Esophagus muscularis mucosa (tissue), 4 donors: ENCODE data around the gene TIPRL.

Experiments used
- EP300 ChIP-seq: sonication (generic); formaldehyde crosslinking; IDR thresholded peaks from one replicate; pipeline ENCODE4 v1.6.1; 2017; ENCODE audit warnings: antibody characterized with exemption
- POLR2A ChIP-seq: fragments of 450-650 bp; IDR thresholded peaks from one replicate; pipeline ENCODE4 v1.6.1; 2017; ENCODE audit warnings: antibody characterized with exemption, moderate library complexity, mild to moderate bottlenecking, low read depth
- TF ChIP-seq, protein P1 (sequence below), 3 experiments: fragments of 200-600 bp in 2 of 3; fragments of 450-650 bp in 1 of 3; sonication (generic) in 2 of 3; IDR thresholded peaks; one replicate each; pipeline ENCODE4 v1.5.1; 2017 to 2019; ENCODE audit warnings: antibody characterized with exemption in 3 of 3, mild to moderate bottlenecking in 2 of 3, moderate library complexity in 1 of 3

DNA sequence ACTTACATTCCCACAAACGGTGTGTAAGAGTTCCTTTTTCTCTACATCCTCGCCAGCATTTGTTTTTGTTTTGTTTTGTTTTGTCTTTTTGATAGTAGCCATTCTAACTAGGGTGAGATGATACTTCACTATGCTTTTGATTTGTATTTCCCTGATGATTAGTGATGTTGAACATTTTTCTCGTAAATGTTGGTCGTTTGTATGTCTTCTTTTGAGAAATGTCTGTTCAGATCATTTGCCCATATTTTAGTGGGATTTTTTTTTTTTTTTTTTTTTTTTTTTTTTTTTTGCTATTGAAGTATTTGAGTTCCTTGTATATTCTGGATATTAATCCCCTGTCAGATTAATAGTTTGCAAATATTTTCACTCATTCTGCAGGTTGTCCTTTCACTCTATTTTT lies 22.9 kb upstream of the TIPRL start:
- TF ChIP-seq, protein P1, sequence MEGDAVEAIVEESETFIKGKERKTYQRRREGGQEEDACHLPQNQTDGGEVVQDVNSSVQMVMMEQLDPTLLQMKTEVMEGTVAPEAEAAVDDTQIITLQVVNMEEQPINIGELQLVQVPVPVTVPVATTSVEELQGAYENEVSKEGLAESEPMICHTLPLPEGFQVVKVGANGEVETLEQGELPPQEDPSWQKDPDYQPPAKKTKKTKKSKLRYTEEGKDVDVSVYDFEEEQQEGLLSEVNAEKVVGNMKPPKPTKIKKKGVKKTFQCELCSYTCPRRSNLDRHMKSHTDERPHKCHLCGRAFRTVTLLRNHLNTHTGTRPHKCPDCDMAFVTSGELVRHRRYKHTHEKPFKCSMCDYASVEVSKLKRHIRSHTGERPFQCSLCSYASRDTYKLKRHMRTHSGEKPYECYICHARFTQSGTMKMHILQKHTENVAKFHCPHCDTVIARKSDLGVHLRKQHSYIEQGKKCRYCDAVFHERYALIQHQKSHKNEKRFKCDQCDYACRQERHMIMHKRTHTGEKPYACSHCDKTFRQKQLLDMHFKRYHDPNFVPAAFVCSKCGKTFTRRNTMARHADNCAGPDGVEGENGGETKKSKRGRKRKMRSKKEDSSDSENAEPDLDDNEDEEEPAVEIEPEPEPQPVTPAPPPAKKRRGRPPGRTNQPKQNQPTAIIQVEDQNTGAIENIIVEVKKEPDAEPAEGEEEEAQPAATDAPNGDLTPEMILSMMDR (IDR thresholded peaks at IDR 0.05): no peak
- TF ChIP-seq POLR2A (no peak), EP300 (no peak)
